ENCODE data around the gene CAPN3. TPM values are rescaled to one million over a fixed set of nuclear protein-coding genes. Genes with fewer than 3 reads are reported as not detected.

The CAPN3 gene
- total and polyA plus RNA-seq, 11 donors, result 1.3 to 12.2 (median 7.3) TPM

DNA sequence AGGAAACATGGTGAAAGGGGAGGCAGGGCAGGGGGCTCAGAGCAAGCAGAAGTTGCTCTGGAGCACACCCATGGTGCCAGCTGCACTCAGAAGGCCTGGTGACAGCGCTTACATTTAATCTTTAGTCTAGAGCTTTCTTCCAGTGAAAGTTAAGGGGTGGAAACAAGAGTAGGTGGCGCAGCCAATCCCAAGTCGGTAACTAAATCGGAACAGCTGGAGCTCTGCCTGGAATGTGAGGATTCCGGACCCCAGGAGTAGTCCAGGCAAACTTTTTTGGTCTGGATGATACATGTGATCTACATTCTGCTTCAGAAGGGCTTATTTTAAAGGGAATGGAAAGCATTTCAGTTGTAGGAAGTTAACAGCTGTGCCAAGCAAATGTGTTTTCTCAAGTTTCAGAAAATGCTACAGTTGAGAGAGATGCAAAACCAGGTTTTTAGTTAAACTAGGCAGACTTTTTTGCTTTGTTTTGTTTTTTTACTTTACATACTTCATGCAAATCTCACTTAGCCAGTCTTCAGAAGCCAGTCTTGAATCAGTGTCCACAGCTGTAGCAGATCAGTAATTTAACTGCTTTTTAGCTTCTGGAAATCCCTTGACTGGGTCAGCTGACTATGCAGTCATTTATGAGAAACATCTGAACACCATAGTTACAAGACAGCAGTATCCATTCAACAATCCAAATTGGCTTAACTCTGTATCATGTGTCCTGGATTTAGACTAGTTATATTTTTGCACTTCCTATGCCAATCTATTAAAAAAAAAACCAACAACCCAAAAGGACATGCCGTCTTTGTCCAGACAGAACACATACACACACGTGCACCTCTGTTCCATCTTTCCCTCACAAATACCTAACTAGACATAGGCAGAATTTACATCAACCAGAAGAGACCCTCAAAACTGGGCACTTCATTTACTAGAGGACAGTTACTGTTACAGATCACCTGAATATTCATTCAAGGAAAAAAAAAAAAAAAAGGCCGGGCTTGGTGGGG is 98.4 kb downstream of the CAPN3 start:
- Histone ChIP-seq H3K27ac (peak overlapping the region; percentile 73 to 92 (median 82)), H3K9me3 (no peaks in the 10 kb centered on the region), H3K4me1 (peaks cover 0 to 56% (median 30%) of the 10 kb centered on the region in 12 donors), H3K36me3 (peaks cover 0 to 35% (median 21%) of the 10 kb centered on the region in 9 donors), H3K4me3 (peak overlapping the region; percentile 6 to 62 (median 52)), H3K27me3 (no peaks in the 10 kb centered on the region)
- peak; percentile 93 to 95 (median 94) for ATAC-seq
- peak; percentile 67 to 90 (median 86) for DNase-seq
- no peak for TF ChIP-seq CTCF (IDR thresholded peaks at IDR 0.05)
- peak in 1 of 2 donors; percentile 80 for TF ChIP-seq POLR2A (IDR thresholded peaks at IDR 0.05)
- WGBS, 4 donors, result 21 to 27% (median 24%) methylated on average over 8 of the region's 8 CpGs
- intact Hi-C loops (cut with DNase I), result loop anchor here in 1 of 10 donors (2.0 kb wide), 1 partner anchor 13 kb away; no protein-coding TSS in a partner anchor

GRCh38 chr15:42461261-42461660 is 102.0 kb downstream of the CAPN3 start:
- ATAC-seq, result no peak
- H3K36me3 ChIP-seq, result peaks cover 0 to 50% (median 32%) of the 10 kb centered on the region in 9 donors
- WGBS, 4 donors, result 24 to 48% (median 37%) methylated on average over 3 of the region's 3 CpGs

More at GRCh38 chr15:42461261-42461660, 102.0 kb downstream of the CAPN3 start:
- DNase-seq, result no peak
- no peaks in the 10 kb centered on the region for H3K9me3 ChIP-seq
- H3K27me3 ChIP-seq, result no peaks in the 10 kb centered on the region
- intact Hi-C loops (cut with DNase I), result loop anchor here in 1 of 10 donors (5.0 kb wide), 1 partner anchor 189 kb away; the partner anchor contains the start of genes GANC and TMEM87A
- no peak for TF ChIP-seq CTCF (IDR thresholded peaks at IDR 0.05)
- TF ChIP-seq POLR2A (IDR thresholded peaks at IDR 0.05), result no peak
- H3K27ac ChIP-seq, result peak overlapping the region in 9 of 12 donors; percentile 0 to 50 (median 11)
- H3K4me1 ChIP-seq, result peaks cover 0 to 45% (median 25%) of the 10 kb centered on the region in 12 donors
- H3K4me3 ChIP-seq, result no peak overlapping the region

Other genes starting within 250 kb of the CAPN3 start
- 1 to 10 TPM in 6 of 9 donors, under 1 TPM in 3; 0.09 to 9.0 (median 1.4) TPM for gene PLA2G4F, start 202.9 kb upstream of the CAPN3 start, total RNA-seq
- gene PLA2G4F, start 202.9 kb upstream of the CAPN3 start, polyA plus RNA-seq, result 1 to 10 TPM in 1 of 2 donors, under 1 TPM in 1; 0.10 to 3.2 TPM
- gene VPS39, start 151.2 kb upstream of the CAPN3 start, total RNA-seq, result 10 to 100 TPM; 37.1 to 59.9 (median 48.2) TPM
- 10 to 100 TPM; 33.8 to 33.9 TPM for gene VPS39, start 151.2 kb upstream of the CAPN3 start, polyA plus RNA-seq
- 10 to 100 TPM in 7 of 9 donors, 1 to 10 TPM in 2; 8.8 to 30.2 (median 17.4) TPM for gene GANC, start 86.3 kb upstream of the CAPN3 start, total RNA-seq
- gene GANC, start 86.3 kb upstream of the CAPN3 start, polyA plus RNA-seq, result 1 to 10 TPM; 6.8 to 8.4 TPM
- gene TMEM87A, start 86.1 kb upstream of the CAPN3 start, total RNA-seq, result 10 to 100 TPM; 17.2 to 30.8 (median 19.9) TPM
- 10 to 100 TPM in 1 of 2 donors, 1 to 10 TPM in 1; 9.3 to 23.0 TPM for gene TMEM87A, start 86.1 kb upstream of the CAPN3 start, polyA plus RNA-seq
- 100 to 1,000 TPM; 335 to 999 (median 717) TPM for gene ZNF106, start 131.6 kb downstream of the CAPN3 start, total RNA-seq
- 100 to 1,000 TPM; 135 to 196 TPM for gene ZNF106, start 131.6 kb downstream of the CAPN3 start, polyA plus RNA-seq
- 10 to 100 TPM; 29.9 to 74.8 (median 43.3) TPM for gene SNAP23, start 136.1 kb downstream of the CAPN3 start, total RNA-seq
- 10 to 100 TPM; 28.6 to 37.6 TPM for gene SNAP23, start 136.1 kb downstream of the CAPN3 start, polyA plus RNA-seq
- gene LRRC57, start 189.3 kb downstream of the CAPN3 start, total RNA-seq, result 10 to 100 TPM; 10.6 to 25.9 (median 20.0) TPM
- gene LRRC57, start 189.3 kb downstream of the CAPN3 start, polyA plus RNA-seq, result 10 to 100 TPM in 1 of 2 donors, 1 to 10 TPM in 1; 5.2 to 13.7 TPM
- gene HAUS2, start 189.3 kb downstream of the CAPN3 start, total RNA-seq, result 10 to 100 TPM; 10.5 to 27.8 (median 13.7) TPM
- 10 to 100 TPM in 1 of 2 donors, 1 to 10 TPM in 1; 8.6 to 18.9 TPM for gene HAUS2, start 189.3 kb downstream of the CAPN3 start, polyA plus RNA-seq
- gene STARD9, start 216.1 kb downstream of the CAPN3 start, total RNA-seq, result 10 to 100 TPM in 1 of 9 donors, 1 to 10 TPM in 8; 4.3 to 10.3 (median 8.0) TPM
- gene STARD9, start 216.1 kb downstream of the CAPN3 start, polyA plus RNA-seq, result 10 to 100 TPM in 1 of 2 donors, 1 to 10 TPM in 1; 3.7 to 11.1 TPM